Measurements from ENCODE around the gene BMPR1A.
A peak's percentile ranks its signal among the peaks of the same experiment; 100 is the strongest.
"Not testable (repeated sequence)": the region's sequence is repeated elsewhere in the genome, so short reads cannot be mapped to it uniquely, and the experiment has no call there.

The BMPR1A gene

DNA sequence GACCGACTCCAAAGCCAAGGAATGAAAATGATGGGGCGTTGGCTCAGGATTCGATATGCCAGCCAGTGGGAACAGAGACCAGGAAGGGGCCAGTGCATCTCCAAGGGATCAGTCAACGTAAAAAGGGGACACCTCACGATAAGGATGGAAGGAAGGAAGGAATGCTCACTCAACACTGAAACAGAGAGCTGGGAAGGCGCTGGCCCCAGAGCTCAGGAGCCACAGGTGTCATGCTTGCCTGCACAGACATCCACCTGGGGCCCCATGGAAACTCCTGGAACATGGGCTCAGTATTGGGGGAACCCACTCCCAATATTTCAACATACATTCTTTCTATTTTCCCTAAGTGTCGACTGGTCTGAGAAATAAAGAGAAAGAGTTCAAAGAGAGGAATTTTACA lies 195.7 kb downstream of the BMPR1A start:
- FAIRE-seq (no peak), DNase-seq (ENCODE audit: insufficient read length, low spot score) (no peak)
- TF ChIP-seq POLR2A (IDR thresholded peaks at IDR 0.05; ENCODE audit: low read depth, low read length): no peak

DNA sequence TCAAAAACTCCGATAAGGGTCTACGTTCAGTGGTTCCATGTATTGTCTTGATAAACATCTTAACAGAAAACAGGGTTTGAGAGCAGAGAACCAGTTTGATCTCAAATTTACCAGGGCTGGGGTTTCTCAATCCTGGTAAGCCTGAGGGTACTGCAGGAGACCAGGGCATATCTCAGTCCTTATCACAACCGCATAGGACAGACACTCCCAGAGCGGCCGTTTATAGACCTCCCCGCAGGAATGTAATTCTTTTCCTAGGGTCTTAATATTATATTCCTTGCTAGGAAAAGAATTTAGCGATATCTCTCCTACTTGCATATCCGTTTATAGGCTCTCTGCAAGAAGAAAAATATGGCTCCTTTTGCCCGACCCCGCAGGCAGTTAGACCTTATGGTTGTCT lies 196.3 kb downstream of the BMPR1A start:
- FAIRE-seq: not testable (repeated sequence)

DNA sequence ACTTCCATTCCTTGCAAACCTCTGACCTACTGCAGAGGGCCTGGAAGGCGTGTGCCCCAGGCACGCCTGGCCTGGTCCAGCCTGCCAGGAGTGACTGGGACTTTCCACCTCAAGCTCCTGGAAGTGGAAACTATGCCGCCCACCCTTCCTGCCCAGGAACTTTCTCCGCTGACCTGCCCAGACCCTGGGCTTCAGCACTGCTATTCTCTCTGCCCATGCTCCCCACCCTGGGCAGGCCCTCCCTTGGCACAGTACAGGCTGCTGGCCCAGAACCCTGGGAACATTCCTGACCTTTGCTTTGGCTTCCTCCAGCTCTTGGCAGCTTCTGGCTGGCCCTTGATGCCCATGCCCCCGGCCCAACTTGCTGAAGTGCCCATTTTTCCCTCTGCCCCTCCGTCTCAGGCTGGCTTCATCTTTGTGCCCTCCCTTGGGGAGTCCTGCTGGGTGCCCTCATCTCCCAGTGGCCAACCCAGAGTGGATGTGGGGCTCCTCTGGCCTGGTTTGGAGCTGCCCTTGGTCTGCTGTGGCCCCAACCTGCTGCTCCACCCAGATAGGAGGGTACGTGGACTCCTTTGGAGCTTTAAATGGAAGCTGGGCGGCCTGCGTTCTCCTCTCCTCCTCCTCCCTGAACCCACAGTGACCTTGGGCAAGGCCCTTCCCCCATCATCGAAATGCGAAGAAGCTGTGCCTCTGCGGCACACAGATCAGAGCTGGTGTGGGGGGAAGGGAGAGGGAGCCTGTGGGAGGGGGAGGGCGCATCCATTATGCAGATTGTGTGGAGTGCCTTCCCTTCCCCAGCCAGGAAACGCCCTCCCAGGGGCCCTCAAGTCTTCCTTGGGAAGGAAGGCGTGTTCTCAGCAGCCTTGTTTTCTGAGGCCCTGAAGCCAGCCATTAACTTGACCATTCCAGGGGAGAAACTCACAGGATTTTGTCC lies 197.6 kb downstream of the BMPR1A start:
- DNase-seq (ENCODE audit: insufficient read length, low spot score) (no peak), FAIRE-seq (no peak)
- TF ChIP-seq POLR2A (IDR thresholded peaks at IDR 0.05; ENCODE audit: low read depth, low read length): no peak

More for the DNA sequence above, 196.3 kb downstream of the BMPR1A start:
- DNase-seq (ENCODE audit: insufficient read length, low spot score): not testable (repeated sequence)

DNA sequence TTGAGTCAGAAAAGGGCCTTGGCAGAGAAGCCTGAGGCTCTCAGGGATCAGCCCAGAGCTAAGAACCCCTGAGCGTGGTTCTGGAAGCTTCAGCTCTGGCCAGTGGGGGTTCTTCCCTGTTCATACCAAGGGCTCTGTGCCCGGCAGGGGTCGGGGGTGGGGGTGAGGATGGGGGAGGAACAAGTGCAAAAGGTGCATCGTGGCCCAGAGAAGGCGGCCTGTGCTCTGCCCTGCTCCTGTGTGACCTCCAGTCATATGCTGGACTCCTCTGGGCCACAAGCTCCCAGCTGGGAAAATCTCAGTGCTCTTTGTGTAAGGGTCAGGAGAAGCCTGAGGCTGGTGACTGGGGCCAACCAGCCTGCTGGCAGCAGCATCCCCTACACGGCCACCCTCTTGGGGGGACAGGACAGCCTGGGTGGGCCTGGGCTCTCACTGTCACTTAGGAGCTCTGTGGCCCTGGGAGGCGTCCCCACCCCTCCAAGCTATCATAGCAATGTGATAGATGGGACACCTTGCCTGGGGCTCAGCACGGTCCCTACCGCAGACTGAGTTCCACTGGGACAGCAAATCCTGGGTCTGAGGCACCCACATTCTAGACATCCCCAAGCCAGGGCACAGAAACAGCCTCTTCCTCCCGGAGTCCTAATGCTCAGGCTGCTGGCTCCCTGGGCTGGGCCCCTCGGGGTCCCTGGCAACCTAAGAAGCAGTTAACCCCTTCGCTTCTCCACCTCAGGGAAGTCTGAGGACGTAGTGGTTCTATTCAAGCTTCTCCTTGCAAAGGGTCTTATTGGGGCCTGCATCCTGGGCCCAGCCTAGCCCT lies 198.5 kb downstream of the BMPR1A start:
- FAIRE-seq (no peak), DNase-seq (ENCODE audit: insufficient read length, low spot score) (no peak)
- no peak for TF ChIP-seq POLR2A (IDR thresholded peaks at IDR 0.05; ENCODE audit: low read depth, low read length)

DNA sequence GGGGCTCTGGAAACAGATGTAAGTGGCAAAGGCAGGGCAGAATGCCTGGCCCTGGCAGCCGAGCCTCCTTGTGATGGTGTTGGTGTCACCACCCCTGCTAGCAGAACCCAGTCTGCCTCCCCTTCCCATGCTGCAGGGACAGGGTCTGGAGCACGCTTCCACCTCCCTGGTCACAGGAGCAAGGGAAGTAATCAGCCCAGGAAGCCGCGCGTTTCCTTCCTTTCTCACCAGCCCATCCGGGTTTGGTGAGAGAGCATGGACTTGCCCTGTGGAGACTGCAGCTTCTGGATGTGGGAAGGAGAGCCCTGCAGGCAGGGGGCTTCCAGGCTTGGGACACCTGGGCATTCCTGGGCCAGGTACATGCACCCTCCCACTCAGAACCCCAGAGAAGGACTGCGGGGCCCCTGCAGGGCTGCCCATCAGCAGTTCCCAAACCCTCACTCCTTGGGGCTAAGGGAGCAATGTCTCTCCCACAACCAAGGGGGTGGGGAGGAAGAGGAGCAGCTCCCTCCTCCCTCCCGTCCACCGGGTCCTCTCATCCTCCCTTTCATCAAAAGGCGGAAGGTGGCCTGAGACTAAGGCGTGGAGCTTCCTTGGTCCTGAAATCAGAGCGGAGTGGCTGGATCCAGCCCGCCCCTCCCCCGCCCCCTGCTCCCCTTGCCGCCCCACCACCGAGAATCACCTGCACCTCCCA lies 199.2 kb downstream of the BMPR1A start:
- FAIRE-seq: no peak
- DNase-seq (ENCODE audit: insufficient read length, low spot score): no peak
- TF ChIP-seq POLR2A (IDR thresholded peaks at IDR 0.05; ENCODE audit: low read depth, low read length): no peak

DNA sequence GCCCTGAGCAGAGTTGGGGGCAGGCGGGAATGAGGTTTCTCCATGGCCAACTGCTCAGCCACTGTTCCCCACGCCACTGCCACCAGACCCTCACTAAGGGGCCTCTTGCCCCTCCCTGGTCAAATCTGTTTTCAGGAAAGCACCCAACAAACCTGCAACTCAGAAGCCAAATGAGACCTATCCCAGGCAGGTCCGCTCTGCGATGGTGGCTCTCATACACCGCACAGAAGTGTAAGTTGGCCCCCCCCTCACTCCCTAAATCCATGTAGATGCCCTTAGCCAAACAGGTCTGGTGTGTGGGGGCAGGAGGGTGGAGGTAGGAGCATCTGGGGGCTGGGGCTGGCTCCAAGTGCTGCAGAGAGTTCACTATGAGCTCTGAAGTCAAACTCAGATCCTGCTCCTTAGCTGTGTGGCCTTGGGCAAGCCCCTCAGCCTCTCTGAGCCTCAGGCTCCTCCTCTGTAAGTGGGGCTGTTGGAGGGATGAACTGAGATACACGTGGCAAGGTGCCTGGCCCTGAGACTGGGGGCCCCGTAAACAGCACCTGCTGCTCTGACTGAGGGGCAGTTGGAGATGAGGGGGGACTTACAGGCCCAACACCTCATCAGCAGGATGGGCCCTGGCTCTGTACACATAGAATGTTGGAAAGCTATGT lies 199.9 kb downstream of the BMPR1A start:
- TF ChIP-seq POLR2A (IDR thresholded peaks at IDR 0.05; ENCODE audit: low read depth, low read length): no peak
- DNase-seq (ENCODE audit: insufficient read length, low spot score) (no peak), FAIRE-seq (no peak)

DNA sequence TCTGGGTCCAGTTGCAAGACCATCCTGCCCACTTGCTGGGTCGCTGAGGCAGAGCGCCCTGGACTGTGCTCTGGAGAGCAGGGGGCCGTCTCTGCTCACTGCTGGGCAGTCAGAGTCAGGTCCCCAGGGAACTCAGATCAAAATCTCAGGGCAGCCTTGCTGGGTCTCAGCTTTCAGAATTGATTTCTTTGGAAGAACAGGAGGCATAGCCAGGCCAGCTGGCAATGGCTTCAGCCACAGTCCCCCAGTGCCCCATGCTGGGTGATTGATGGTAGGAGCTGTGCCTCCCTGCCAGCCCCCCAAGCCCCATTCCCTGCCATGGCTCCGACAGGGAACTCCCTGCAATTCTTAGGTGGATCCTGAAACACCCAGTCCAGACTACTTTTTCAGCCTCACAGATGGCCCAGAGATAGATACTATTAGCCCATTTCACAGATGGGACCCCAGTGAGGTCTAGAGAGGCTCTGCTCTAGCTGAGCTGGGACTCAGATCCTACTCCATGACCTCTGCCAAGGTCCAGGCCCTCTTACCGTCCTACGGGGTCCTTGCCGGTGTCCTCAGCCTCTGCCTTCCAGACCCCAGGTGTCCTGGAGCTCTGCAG lies 200.5 kb downstream of the BMPR1A start:
- no peak for DNase-seq (ENCODE audit: insufficient read length, low spot score)
- TF ChIP-seq POLR2A (IDR thresholded peaks at IDR 0.05; ENCODE audit: low read depth, low read length): no peak
- no peak for FAIRE-seq

DNA sequence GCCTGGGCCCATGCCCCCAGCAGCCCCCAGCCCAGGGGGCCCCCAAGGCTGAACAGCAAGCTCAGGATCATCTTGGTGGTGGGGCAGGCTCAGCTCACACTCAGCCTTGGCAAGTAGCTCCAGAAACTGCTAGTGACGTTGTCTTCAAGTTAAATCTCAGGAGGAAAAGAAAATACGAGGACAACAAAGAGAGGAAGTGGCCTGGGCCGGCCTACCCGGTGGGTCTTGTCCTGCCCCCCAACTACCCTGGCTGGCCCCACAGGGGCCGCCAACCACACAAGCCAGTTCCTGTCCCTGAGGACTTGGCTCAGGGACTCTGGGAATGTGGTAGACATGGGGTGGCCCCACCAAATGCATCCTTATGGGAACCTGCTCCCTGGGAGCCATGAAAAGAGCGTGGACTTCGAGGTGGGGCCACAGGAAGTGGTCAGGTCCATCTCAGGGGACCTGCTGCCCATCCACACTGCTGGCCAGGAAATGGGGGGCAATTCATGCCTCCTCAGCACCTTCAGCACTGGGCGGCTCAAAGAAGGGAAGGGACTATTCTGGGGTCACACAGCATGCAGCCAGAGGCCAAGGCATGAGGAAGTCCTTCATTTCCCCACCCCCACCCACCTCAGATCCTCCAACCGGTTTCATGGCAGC lies 201.2 kb downstream of the BMPR1A start, which contains the start of gene MMRN2:
TSS of gene MMRN2 (minus strand) at position 145 of the 645 bp plus-strand sequence. CDS start at position 71, 74 bp downstream.
- TF ChIP-seq POLR2A (IDR thresholded peaks at IDR 0.05; ENCODE audit: low read depth, low read length): no peak
- DNase-seq (ENCODE audit: insufficient read length, low spot score) (no peak), FAIRE-seq (no peak)

DNA sequence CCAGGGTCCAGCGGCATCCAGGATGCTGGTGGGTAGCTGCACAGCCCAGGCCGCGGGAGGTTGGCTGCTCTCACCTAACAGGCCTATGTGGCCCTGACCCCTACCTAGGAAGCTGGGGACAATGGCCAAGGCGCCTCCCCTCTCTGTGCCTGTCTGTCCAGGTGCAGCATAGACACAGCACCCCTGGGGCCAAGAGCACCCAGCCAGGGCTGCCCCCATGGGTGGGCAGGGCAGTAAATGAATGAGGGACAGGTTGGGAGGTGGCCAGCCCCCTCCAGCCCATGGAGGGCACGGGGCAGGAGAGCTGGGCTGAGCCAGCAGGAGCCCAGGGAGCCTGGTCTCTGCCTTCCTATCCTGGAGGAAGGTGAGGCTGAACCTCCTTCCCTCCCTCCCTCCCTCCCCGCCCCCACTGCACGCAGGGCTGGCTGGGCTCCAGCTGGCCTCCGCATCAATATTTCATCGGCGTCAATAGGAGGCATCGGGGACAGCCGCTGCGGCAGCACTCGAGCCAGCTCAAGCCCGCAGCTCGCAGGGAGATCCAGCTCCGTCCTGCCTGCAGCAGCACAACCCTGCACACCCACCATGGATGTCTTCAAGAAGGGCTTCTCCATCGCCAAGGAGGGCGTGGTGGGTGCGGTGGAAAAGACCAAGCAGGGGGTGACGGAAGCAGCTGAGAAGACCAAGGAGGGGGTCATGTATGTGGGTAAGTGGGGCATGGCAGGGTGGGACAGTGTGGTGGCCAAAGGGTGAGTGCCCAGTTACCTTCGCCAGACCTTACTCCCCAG lies 201.9 kb downstream of the BMPR1A start, which contains the start of gene SNCG:
TSS of gene SNCG (plus strand) at position 484 of the 785 bp plus-strand sequence. CDS start at position 583, 99 bp downstream.
- DNase-seq (ENCODE audit: insufficient read length, low spot score) (no peak), FAIRE-seq (no peak)
- TF ChIP-seq POLR2A (IDR thresholded peaks at IDR 0.05; ENCODE audit: low read depth, low read length): no peak

DNA sequence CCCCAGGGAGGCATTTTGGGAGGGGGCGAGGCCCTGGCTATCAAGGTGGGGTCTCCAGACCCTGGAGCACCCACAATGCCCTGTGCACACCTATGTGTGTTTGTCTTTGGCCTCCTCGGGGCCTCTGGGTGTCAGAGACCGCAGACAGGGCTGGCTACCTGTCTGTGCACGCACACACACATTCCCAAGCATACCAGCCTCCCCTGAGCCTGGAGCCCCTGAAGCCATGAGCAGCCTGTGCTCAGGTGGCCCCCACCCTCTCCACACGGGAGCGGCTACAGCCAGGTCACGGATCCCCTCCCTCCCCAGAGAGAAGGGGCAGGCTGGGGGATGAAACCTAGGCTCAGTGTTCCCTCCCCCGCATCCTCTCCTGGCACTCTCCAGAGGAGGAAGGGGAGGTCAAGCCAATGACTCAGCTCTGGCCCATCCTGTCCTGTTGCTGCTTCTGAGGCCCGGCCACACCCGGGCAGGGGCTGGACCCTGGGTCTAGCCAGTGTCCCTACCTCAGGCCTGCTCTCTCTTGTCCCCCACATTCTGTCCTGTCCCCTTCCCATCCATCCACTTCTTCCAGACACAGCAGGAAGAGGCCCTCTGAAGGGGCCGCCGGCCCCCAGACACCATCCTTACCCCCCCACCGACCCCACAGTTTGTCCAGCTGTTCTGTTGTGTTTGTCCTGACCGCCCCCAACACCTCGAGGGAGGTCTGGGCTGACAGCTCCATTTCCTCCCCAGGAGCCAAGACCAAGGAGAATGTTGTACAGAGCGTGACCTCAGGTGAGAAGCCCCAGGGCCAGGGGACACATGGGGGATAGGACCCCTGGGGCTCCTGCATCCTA lies 202.7 kb downstream of the BMPR1A start:
- DNase-seq (ENCODE audit: insufficient read length, low spot score) (peak; percentile 88), FAIRE-seq (peak; percentile 76)
- peak; percentile 36; the same call in 1 of the 2 replicates for TF ChIP-seq POLR2A (IDR thresholded peaks at IDR 0.05; ENCODE audit: low read depth, low read length)

DNA sequence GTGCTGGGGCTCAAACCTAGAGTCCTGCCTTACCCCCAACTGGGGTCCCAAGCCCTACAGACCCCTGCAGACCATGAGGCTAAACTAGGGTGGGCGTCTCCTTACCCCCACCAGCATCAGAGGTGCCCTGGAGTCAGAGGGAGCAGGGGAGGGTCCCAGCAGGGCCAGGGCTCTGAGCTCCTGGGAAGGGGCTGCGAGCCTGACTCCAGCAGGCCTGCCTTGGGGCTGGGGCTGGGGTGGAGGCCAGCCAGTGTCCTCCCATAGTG lies 203.3 kb downstream of the BMPR1A start:
- DNase-seq (ENCODE audit: insufficient read length, low spot score) (no peak), FAIRE-seq (no peak)
- TF ChIP-seq POLR2A (IDR thresholded peaks at IDR 0.05; ENCODE audit: low read depth, low read length): no peak
